ENCODE results near the gene VAMP1.

DNA sequence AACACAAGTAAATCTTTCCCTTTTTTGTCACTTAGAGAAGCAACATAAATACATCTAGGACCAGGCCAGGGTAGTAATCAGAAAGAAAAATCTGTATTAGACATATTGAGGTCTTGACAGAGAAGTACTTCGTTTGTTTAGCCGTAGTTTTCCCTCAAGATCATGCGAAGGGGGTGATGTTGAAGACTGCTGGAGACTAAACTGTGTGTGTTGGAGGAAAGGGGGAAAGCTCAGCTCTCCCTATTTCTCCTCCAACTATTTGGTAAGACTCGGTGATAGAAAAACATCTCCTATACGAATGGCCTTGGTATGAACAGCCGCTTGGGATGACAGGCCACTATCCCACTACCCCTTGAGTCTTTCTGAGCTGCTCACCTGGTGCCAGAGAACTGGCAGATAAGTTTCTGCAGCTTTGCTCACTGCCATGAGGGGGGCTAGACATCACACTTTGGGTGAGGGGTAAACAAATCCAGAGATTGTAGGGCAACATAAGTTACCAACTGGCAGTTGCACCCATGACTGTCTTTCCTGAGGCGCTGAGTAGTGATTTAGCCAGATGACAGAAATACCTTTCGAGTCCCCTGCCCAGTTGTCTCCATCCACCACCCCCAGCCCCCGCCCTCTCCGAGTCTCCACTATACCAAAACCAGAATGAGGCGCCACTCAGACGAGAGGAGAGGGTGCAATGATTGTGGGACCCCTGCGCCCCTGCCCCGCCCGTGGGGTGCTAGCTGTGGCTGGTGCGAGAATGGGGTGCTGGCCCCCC is 685 bp downstream of the VAMP1 start:
- TF ChIP-seq, protein P1, sequence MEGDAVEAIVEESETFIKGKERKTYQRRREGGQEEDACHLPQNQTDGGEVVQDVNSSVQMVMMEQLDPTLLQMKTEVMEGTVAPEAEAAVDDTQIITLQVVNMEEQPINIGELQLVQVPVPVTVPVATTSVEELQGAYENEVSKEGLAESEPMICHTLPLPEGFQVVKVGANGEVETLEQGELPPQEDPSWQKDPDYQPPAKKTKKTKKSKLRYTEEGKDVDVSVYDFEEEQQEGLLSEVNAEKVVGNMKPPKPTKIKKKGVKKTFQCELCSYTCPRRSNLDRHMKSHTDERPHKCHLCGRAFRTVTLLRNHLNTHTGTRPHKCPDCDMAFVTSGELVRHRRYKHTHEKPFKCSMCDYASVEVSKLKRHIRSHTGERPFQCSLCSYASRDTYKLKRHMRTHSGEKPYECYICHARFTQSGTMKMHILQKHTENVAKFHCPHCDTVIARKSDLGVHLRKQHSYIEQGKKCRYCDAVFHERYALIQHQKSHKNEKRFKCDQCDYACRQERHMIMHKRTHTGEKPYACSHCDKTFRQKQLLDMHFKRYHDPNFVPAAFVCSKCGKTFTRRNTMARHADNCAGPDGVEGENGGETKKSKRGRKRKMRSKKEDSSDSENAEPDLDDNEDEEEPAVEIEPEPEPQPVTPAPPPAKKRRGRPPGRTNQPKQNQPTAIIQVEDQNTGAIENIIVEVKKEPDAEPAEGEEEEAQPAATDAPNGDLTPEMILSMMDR (conservative IDR thresholded peaks at IDR 0.05), result no peak
- no peak for TF ChIP-seq EZH2 (IDR thresholded peaks at IDR 0.05; ENCODE audit: low read depth)
